ENCODE measurements around the gene ZNRF3.

The ZNRF3 gene

GRCh38 chr22:28939394-28939793 lies 56.0 kb downstream of the ZNRF3 start:
- TF ChIP-seq REST (IDR thresholded peaks at IDR 0.05; ENCODE audit: insufficient read depth in 1 of 2, low read depth in 2 of 2, low read length in 2 of 2) (no peak), POLR2AphosphoS5 (IDR thresholded peaks at IDR 0.05; ENCODE audit: low read depth, low read length) (no peak), TAF1 (IDR thresholded peaks at IDR 0.05; ENCODE audit: borderline replicate concordance, insufficient read depth, low read length) (no peak)

- no peak for TF ChIP-seq SIN3A (IDR thresholded peaks at IDR 0.05; ENCODE audit: borderline replicate concordance, insufficient read depth, low read length)
- no peak for TF ChIP-seq POLR2AphosphoS5 (IDR thresholded peaks at IDR 0.05; ENCODE audit: low read depth, low read length)
- TF ChIP-seq REST (IDR thresholded peaks at IDR 0.05; ENCODE audit: insufficient read depth in 1 of 2, low read depth in 2 of 2, low read length in 2 of 2) = no peak
- no peak for TF ChIP-seq FOXP2 (optimal IDR thresholded peaks at IDR 0.05; ENCODE audit: borderline replicate concordance, extremely low read depth, extremely low read length, insufficient read depth)
- no peak for TF ChIP-seq TAF1 (IDR thresholded peaks at IDR 0.05; ENCODE audit: borderline replicate concordance, insufficient read depth, low read length)
Observed at GRCh38 chr22:28939932-28940331, 56.6 kb downstream of the ZNRF3 start.

- no peak for TF ChIP-seq POLR2AphosphoS5 (IDR thresholded peaks at IDR 0.05; ENCODE audit: low read depth, low read length)
- TF ChIP-seq TAF1 (IDR thresholded peaks at IDR 0.05; ENCODE audit: borderline replicate concordance, insufficient read depth, low read length) = no peak
- TF ChIP-seq SIN3A (IDR thresholded peaks at IDR 0.05; ENCODE audit: borderline replicate concordance, insufficient read depth, low read length) = no peak
- TF ChIP-seq FOXP2 (optimal IDR thresholded peaks at IDR 0.05; ENCODE audit: borderline replicate concordance, extremely low read depth, extremely low read length, insufficient read depth) = no peak
- no peak for TF ChIP-seq REST (IDR thresholded peaks at IDR 0.05; ENCODE audit: insufficient read depth in 1 of 2, low read depth in 2 of 2, low read length in 2 of 2)
Observed at GRCh38 chr22:28940441-28940840, 57.1 kb downstream of the ZNRF3 start.

- no peak for TF ChIP-seq FOXP2 (optimal IDR thresholded peaks at IDR 0.05; ENCODE audit: borderline replicate concordance, extremely low read depth, extremely low read length, insufficient read depth)
Observed at GRCh38 chr22:28942333-28942732, 59.0 kb downstream of the ZNRF3 start.

GRCh38 chr22:28942801-28943500 lies 59.6 kb downstream of the ZNRF3 start:
- no peak for TF ChIP-seq SIN3A (IDR thresholded peaks at IDR 0.05; ENCODE audit: borderline replicate concordance, insufficient read depth, low read length)
- no peak for TF ChIP-seq FOXP2 (optimal IDR thresholded peaks at IDR 0.05; ENCODE audit: borderline replicate concordance, extremely low read depth, extremely low read length, insufficient read depth)

GRCh38 chr22:28943501-28943879 lies 60.1 kb downstream of the ZNRF3 start:
- TF ChIP-seq TAF1 (IDR thresholded peaks at IDR 0.05; ENCODE audit: borderline replicate concordance, insufficient read depth, low read length) = no peak
- no peak for TF ChIP-seq POLR2AphosphoS5 (IDR thresholded peaks at IDR 0.05; ENCODE audit: low read depth, low read length)
- no peak for TF ChIP-seq FOXP2 (optimal IDR thresholded peaks at IDR 0.05; ENCODE audit: borderline replicate concordance, extremely low read depth, extremely low read length, insufficient read depth)
- no peak for TF ChIP-seq SIN3A (IDR thresholded peaks at IDR 0.05; ENCODE audit: borderline replicate concordance, insufficient read depth, low read length)
- no peak for TF ChIP-seq REST (IDR thresholded peaks at IDR 0.05; ENCODE audit: insufficient read depth in 1 of 2, low read depth in 2 of 2, low read length in 2 of 2)

Measured in PFSK-1 (cell line).